ENCODE results near the gene EPHA1. TPM values are rescaled to one million over a fixed set of nuclear protein-coding genes. Genes with fewer than 3 reads are reported as not detected.

Gene EPHA1
- total and polyA plus RNA-seq, 2 of the 4 experiments (the other 2 are of a cell fraction), result 0.10 TPM; not detected in 1

DNA sequence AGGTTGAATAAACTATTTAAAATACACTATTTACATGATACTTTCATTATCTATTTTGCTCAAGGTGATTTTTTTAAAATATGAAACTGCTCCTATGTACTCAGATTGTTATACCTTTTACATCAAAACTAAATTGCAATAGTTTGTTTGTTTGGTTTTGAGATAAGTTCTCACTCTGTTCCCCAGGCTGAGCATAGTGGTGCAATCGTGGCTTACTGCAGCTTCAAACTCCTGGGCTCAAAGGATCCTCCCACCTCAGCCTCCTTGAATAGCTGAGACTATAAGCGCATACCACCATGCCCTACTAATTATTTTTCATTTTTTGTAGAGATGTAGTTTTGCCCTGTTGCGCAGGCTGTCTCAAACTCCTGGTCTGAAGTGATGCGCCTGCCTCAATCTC, 47.3 kb upstream of the EPHA1 start:
- Histone ChIP-seq H3K9ac (ENCODE audit: low read depth, low read length) (no peak overlapping the region), H3K23ac (ENCODE audit: low read depth, low read length) (no peak overlapping the region), H4K20me1 (ENCODE audit: insufficient read depth, low read length) (no peaks in the 10 kb centered on the region; the same call in 1 of the 2 replicates), H3K4me3 (ENCODE audit: insufficient read depth, low read depth, low read length) (no peak overlapping the region), H3K18ac (ENCODE audit: low read depth, low read length) (peak overlapping the region; percentile 24; the same call in 1 of the 2 replicates), H3K9me3 (ENCODE audit: control insufficient read depth, insufficient read depth, low read length) (no peaks in the 10 kb centered on the region), H4K91ac (ENCODE audit: insufficient read depth, low read depth, low read length) (no peak overlapping the region; the same call in 1 of the 2 replicates), H4K5ac (ENCODE audit: low read depth, low read length) (no peak overlapping the region), H4K8ac (ENCODE audit: low read depth in 2 of 2, low read length in 2 of 2) (0 out of 4 replicates have a peak overlapping the region, but pooled peaks have one; percentile 23 to 57), H3K79me1 (ENCODE audit: low read depth in 1 of 2, low read length in 2 of 2) (no peaks in the 10 kb centered on the region), H3K9me1 (ENCODE audit: insufficient read depth, low read length) (peaks cover 10% of the 10 kb centered on the region), H2BK15ac (ENCODE audit: low read depth, low read length) (no peak overlapping the region; the same call in 2 of the 3 replicates), H2AK5ac (ENCODE audit: low read depth, low read length) (0 out of 2 replicates have a peak overlapping the region, but pooled peaks have one; percentile 70), H2BK120ac (ENCODE audit: low read depth, low read length) (peak overlapping the region; percentile 69), H3K4me2 (ENCODE audit: low read depth, low read length) (no peak overlapping the region), H2BK20ac (ENCODE audit: low read depth, low read length) (peak overlapping the region; percentile 6; the same call in 1 of the 2 replicates), H3K4me1 (ENCODE audit: control insufficient read depth, insufficient read depth, low read length) (peaks cover 16% of the 10 kb centered on the region), H3K14ac (replicated peaks; ENCODE audit: low read depth, low read length) (peak overlapping the region; percentile 37; the same call in 1 of the 2 replicates), H2AFZ (replicated peaks; ENCODE audit: low read length, poor library complexity) (no peak overlapping the region), H2BK5ac (ENCODE audit: low read depth, low read length, poor library complexity, severe bottlenecking) (no peak overlapping the region), H3K27me3 (ENCODE audit: control insufficient read depth, insufficient read depth, low read length) (no peaks in the 10 kb centered on the region), H3K27ac (ENCODE audit: insufficient read depth, low read length) (no peak overlapping the region), H3K56ac (ENCODE audit: extremely low read depth, insufficient read depth, low read length) (no peak overlapping the region), H2AK9ac (replicated peaks; ENCODE audit: low read depth, low read length, poor library complexity) (no peak overlapping the region), H3K4ac (ENCODE audit: low read depth, low read length) (no peak overlapping the region), H3K36me3 (ENCODE audit: control insufficient read depth, insufficient read depth, low read length) (no peaks in the 10 kb centered on the region)
- no TSS peak for BruUV-seq (replicated peaks)
- TF ChIP-seq MAFK (IDR thresholded peaks at IDR 0.05; ENCODE audit: low read depth, low read length), result no peak
- TF ChIP-seq SMC3 (IDR thresholded peaks at IDR 0.05; ENCODE audit: low read depth, low read length), result no peak
- TF ChIP-seq CHD1 (IDR thresholded peaks at IDR 0.05; ENCODE audit: low read depth, low read length), result no peak
- no peak for TF ChIP-seq ELK1 (IDR thresholded peaks at IDR 0.05; ENCODE audit: borderline replicate concordance, low read depth, low read length)
- TF ChIP-seq RFX5 (IDR thresholded peaks at IDR 0.05; ENCODE audit: low read depth, low read length), result no peak
- no peak for TF ChIP-seq NFE2L2 (IDR thresholded peaks at IDR 0.05; ENCODE audit: low read depth, low read length)
- no peak for TF ChIP-seq RAD21 (IDR thresholded peaks at IDR 0.05; ENCODE audit: low read length)
- no peak for TF ChIP-seq FOS (IDR thresholded peaks at IDR 0.05; ENCODE audit: low read depth, low read length)
- no peak for TF ChIP-seq POLR2A (IDR thresholded peaks at IDR 0.05; ENCODE audit: low read depth, low read length)
- no peak for TF ChIP-seq BHLHE40 (IDR thresholded peaks at IDR 0.05; ENCODE audit: low read depth, low read length)
- no peak for TF ChIP-seq CEBPB (IDR thresholded peaks at IDR 0.05; ENCODE audit: low read depth, low read length)
- no peak for TF ChIP-seq MAZ (IDR thresholded peaks at IDR 0.05; ENCODE audit: borderline replicate concordance, low read depth, low read length)
- TF ChIP-seq RCOR1 (IDR thresholded peaks at IDR 0.05; ENCODE audit: insufficient replicate concordance, low read length), result no peak
- TF ChIP-seq USF2 (IDR thresholded peaks at IDR 0.05; ENCODE audit: low read depth, low read length), result no peak
- no peak for TF ChIP-seq MXI1 (IDR thresholded peaks at IDR 0.05; ENCODE audit: borderline replicate concordance, low read depth, low read length)
- TF ChIP-seq, protein P1, sequence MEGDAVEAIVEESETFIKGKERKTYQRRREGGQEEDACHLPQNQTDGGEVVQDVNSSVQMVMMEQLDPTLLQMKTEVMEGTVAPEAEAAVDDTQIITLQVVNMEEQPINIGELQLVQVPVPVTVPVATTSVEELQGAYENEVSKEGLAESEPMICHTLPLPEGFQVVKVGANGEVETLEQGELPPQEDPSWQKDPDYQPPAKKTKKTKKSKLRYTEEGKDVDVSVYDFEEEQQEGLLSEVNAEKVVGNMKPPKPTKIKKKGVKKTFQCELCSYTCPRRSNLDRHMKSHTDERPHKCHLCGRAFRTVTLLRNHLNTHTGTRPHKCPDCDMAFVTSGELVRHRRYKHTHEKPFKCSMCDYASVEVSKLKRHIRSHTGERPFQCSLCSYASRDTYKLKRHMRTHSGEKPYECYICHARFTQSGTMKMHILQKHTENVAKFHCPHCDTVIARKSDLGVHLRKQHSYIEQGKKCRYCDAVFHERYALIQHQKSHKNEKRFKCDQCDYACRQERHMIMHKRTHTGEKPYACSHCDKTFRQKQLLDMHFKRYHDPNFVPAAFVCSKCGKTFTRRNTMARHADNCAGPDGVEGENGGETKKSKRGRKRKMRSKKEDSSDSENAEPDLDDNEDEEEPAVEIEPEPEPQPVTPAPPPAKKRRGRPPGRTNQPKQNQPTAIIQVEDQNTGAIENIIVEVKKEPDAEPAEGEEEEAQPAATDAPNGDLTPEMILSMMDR (conservative IDR thresholded peaks at IDR 0.05; ENCODE audit: low read depth, low read length), result no peak
- POLR2A ChIA-PET (ENCODE audit: unreplicated experiment), result no interaction called here
- CTCF ChIA-PET, result interaction anchor here (0.7 to 1.4 kb wide), 2 partner anchors 34 to 40 kb away, joined by 3 read pairs; no protein-coding TSS in a partner anchor
- ATAC-seq (ENCODE audit: low read depth), result no peak
- no CpG with 5 or more reads among the region's 4 CpGs for WGBS, 2 experiments (ENCODE audit: extremely low coverage in 2 of 2, insufficient read length in 1 of 2)
- dilution Hi-C loops (cut with HindIII; ENCODE audit: low sequenced_read_pairs, unreplicated experiment), result no loop called here
- no peak for DNase-seq
- in situ Hi-C loops (cut with MboI; ENCODE audit: low sequenced_read_pairs), result no loop called here
- intact Hi-C loops (cut with micrococcal nuclease), result loop anchor here (2.0 kb wide), 1 partner anchor 25 kb away; no protein-coding TSS in a partner anchor

Data from IMR-90 (cell line).